ENCODE data around the gene NLRP7. TPM values are rescaled to one million over a fixed set of nuclear protein-coding genes. Genes with fewer than 3 reads are reported as not detected.
"Not testable (repeated sequence)": the region's sequence is repeated elsewhere in the genome, so short reads cannot be mapped to it uniquely, and the experiment has no call there.

NLRP7 gene
- total RNA-seq, 1 donor from 2014 or later, result 0.69 TPM

DNA sequence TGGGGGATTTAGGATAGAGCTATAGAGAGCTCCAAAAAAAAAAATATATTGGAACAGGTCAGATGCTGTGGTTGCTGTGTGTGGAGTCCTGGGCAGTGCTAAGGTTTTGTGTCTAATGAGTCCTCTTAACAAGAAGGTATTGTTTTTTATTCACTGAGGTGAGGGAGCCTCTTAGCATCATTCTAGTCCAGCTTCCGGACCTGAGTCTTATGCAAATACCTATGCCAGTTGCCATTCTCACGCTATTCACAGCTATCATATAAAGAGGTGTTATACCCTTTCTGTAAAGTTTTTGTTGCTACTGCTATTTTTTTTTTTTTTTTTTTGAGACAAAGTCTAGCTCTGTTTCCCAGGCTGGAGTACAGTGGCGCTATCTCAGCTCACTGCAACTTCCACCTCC is 20.3 kb upstream of the NLRP7 start:
- no peak overlapping the region for H3K27ac Mint-ChIP-seq (ENCODE audit: unreplicated experiment)
- no peaks in the 10 kb centered on the region for H3K4me1 Mint-ChIP-seq (ENCODE audit: unreplicated experiment)
- TF ChIP-seq, protein P1, sequence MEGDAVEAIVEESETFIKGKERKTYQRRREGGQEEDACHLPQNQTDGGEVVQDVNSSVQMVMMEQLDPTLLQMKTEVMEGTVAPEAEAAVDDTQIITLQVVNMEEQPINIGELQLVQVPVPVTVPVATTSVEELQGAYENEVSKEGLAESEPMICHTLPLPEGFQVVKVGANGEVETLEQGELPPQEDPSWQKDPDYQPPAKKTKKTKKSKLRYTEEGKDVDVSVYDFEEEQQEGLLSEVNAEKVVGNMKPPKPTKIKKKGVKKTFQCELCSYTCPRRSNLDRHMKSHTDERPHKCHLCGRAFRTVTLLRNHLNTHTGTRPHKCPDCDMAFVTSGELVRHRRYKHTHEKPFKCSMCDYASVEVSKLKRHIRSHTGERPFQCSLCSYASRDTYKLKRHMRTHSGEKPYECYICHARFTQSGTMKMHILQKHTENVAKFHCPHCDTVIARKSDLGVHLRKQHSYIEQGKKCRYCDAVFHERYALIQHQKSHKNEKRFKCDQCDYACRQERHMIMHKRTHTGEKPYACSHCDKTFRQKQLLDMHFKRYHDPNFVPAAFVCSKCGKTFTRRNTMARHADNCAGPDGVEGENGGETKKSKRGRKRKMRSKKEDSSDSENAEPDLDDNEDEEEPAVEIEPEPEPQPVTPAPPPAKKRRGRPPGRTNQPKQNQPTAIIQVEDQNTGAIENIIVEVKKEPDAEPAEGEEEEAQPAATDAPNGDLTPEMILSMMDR (IDR thresholded peaks at IDR 0.05; ENCODE audit: unreplicated experiment), result no peak
- no peaks in the 10 kb centered on the region for H3K27me3 Mint-ChIP-seq (ENCODE audit: unreplicated experiment)
- no peak for DNase-seq (ENCODE audit: low spot score)
- no peaks in the 10 kb centered on the region for H3K36me3 Mint-ChIP-seq (ENCODE audit: low read depth, unreplicated experiment)
- no peaks in the 10 kb centered on the region for H3K9me3 Mint-ChIP-seq (ENCODE audit: unreplicated experiment)
- no peak overlapping the region for H3K4me3 Mint-ChIP-seq (ENCODE audit: unreplicated experiment)

DNA sequence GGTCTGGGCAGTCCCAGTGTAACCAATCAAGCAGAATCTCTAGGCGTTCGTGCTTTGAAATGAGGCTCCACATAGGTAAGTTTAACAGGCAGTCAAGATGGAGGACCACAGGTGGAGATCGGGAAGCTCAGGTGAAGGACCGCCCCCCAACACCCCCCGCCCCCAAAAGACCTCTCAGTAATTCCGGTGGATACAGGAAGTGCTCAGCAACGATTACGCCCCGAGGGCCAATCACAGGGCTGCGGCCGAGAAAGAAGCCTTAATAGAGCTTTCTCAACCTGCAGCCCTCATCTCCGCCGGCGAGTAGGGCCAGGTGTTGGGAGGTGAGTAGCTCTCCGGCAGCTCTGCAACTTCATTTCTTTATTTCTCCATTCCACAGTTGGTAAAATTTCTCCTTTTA is 17.7 kb upstream of the NLRP7 start:
- H3K36me3 Mint-ChIP-seq (ENCODE audit: low read depth, unreplicated experiment); H3K9me3 Mint-ChIP-seq (ENCODE audit: unreplicated experiment); DNase-seq (ENCODE audit: low spot score); H3K4me3 Mint-ChIP-seq (ENCODE audit: unreplicated experiment); H3K27me3 Mint-ChIP-seq (ENCODE audit: unreplicated experiment); H3K27ac Mint-ChIP-seq (ENCODE audit: unreplicated experiment); H3K4me1 Mint-ChIP-seq (ENCODE audit: unreplicated experiment): not testable (repeated sequence)

DNA sequence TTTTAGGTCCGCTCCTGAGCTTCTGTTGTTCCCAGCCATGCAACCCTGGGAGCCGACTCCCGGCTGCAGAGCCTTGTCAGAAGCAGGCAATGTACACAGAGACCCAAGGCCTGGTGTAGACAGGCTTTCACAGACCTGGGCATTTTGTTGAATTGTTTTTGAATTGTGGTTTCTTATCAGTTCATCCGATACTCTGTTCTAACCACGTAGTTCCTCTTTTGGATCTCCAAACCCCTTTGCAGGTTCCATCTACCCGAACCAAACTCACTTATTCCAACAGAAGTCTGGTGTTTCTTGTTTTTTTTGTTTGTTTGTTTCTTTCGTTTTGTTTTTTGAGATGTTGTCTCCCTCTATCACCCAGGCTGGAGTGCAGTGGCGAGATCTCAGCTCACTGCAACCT is 12.5 kb upstream of the NLRP7 start:
- no peak for DNase-seq (ENCODE audit: low spot score)
- no peaks in the 10 kb centered on the region for H3K9me3 Mint-ChIP-seq (ENCODE audit: unreplicated experiment)
- peaks cover 5% of the 10 kb centered on the region for H3K4me1 Mint-ChIP-seq (ENCODE audit: unreplicated experiment)
- TF ChIP-seq, protein P1 (IDR thresholded peaks at IDR 0.05; ENCODE audit: unreplicated experiment), result no peak
- no peak overlapping the region for H3K27ac Mint-ChIP-seq (ENCODE audit: unreplicated experiment)
- H3K36me3 Mint-ChIP-seq (ENCODE audit: low read depth, unreplicated experiment), result no peaks in the 10 kb centered on the region
- H3K4me3 Mint-ChIP-seq (ENCODE audit: unreplicated experiment), result no peak overlapping the region
- peaks cover 5% of the 10 kb centered on the region for H3K27me3 Mint-ChIP-seq (ENCODE audit: unreplicated experiment)

DNA sequence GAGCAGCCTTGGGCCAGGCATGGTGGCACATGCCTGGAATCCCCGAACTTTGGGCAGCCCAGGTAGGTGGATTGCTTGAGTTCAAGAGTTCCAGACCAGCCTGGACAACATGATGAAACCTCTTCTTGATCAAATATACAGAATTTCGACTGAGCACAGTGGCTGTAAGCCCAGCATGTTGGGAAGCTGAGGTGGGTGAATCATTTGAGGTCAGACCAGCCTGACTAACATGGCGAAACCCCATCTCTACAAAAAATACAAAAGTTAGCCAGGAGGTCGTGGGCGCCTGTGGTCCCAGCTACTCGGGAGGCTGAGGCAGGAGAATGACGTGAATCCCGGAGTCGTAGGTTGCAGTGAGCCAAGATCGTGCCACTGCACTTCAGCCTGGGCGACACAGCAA is 8.0 kb upstream of the NLRP7 start:
- Mint-ChIP-seq H3K4me3 (ENCODE audit: unreplicated experiment) (no peak overlapping the region), H3K9me3 (ENCODE audit: unreplicated experiment) (no peaks in the 10 kb centered on the region), H3K27me3 (ENCODE audit: unreplicated experiment) (peaks cover 5% of the 10 kb centered on the region), H3K36me3 (ENCODE audit: low read depth, unreplicated experiment) (no peaks in the 10 kb centered on the region), H3K4me1 (ENCODE audit: unreplicated experiment) (peaks cover 11% of the 10 kb centered on the region), H3K27ac (ENCODE audit: unreplicated experiment) (no peak overlapping the region)
- DNase-seq (ENCODE audit: low spot score), result no peak
- TF ChIP-seq, protein P1 (IDR thresholded peaks at IDR 0.05; ENCODE audit: unreplicated experiment), result no peak

DNA sequence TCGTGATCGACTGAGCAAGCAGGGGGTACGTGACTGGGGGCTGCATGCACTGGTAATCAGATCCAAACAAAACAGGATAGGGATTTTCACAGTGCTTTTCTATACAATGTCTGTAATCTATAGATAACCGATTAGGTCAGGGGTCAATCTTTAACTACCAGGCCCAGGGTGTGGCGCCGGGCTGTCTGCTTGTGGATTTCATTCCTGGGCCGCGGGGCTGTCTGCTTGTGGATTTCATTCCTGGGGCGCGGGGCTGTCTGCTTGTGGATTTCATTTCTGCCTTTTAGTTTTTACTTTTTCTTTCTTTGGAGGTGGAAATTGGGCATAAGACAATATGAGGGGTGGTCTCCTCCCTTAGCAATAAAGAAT is 6.0 kb upstream of the NLRP7 start:
- H3K4me3 Mint-ChIP-seq (ENCODE audit: unreplicated experiment); DNase-seq (ENCODE audit: low spot score); H3K27me3 Mint-ChIP-seq (ENCODE audit: unreplicated experiment); H3K9me3 Mint-ChIP-seq (ENCODE audit: unreplicated experiment); H3K36me3 Mint-ChIP-seq (ENCODE audit: low read depth, unreplicated experiment): not testable (repeated sequence)
- H3K4me1 Mint-ChIP-seq (ENCODE audit: unreplicated experiment), result peaks cover 11% of the 10 kb centered on the region
- H3K27ac Mint-ChIP-seq (ENCODE audit: unreplicated experiment), result peak overlapping the region; percentile 36

DNA sequence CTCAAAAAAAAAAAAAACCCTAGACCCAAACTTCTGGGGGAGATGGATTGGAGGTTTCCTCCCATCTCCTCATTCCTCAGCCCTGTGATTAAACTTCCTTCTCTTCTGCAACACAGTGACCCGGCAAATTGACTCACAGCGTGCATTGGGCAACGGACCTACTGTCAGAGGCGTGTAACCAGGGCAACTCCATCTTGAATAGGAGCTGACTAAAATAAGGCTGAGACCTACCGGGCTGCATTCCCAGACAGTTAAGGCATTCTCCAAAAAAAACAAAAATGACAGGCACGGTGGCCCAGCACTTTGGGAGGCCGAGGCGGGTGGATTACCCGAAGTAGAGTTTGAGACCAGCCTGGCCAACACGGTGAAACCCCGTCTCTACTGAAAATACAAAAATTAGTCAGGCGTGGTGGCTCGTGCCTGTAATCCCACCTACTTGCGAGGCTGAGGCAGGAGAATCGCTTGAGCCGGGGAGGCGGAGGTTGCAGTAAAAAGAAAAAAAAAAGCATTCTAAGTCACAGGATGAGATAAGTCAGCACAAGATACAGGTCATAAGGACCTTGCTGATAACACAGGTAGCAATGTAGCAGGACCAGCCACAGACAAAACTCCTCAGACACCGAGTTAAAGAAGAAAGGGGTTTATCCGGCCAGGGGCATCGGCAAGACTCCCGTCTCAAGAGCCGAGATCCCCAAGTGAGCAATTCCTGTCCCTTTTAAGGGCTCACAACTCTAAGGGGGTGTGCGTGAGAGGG is 5.4 kb upstream of the NLRP7 start:
- no peak overlapping the region for H3K4me3 Mint-ChIP-seq (ENCODE audit: unreplicated experiment)

DNA sequence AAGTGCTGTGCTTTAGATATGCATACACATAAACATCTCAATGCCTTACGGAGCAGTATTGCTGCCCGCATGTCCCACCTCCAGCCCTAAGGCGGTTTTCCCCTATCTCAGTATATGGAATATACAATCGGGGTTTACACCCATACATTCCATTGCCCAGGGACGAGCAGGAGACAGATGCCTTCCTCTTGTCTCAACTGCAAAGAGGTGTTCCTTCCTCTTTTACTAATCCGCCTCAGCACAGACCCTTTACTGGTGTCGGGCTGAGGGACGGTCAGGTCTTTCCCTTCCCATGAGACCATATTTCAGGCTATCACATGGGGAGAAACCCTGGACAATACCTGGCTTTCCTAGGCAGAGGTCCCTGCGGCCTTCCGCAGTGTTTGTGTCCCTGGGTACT is 3.2 kb upstream of the NLRP7 start:
- not testable (repeated sequence) for H3K27ac Mint-ChIP-seq (ENCODE audit: unreplicated experiment); H3K36me3 Mint-ChIP-seq (ENCODE audit: low read depth, unreplicated experiment); DNase-seq (ENCODE audit: low spot score); H3K9me3 Mint-ChIP-seq (ENCODE audit: unreplicated experiment); H3K27me3 Mint-ChIP-seq (ENCODE audit: unreplicated experiment); H3K4me3 Mint-ChIP-seq (ENCODE audit: unreplicated experiment); H3K4me1 Mint-ChIP-seq (ENCODE audit: unreplicated experiment)

More for the DNA sequence above, 5.4 kb upstream of the NLRP7 start:
- no peaks in the 10 kb centered on the region for H3K9me3 Mint-ChIP-seq (ENCODE audit: unreplicated experiment)
- TF ChIP-seq, protein P1 (IDR thresholded peaks at IDR 0.05; ENCODE audit: unreplicated experiment), result no peak
- peaks cover 1% of the 10 kb centered on the region for H3K27me3 Mint-ChIP-seq (ENCODE audit: unreplicated experiment)
- DNase-seq (ENCODE audit: low spot score), result no peak
- H3K27ac Mint-ChIP-seq (ENCODE audit: unreplicated experiment), result peak overlapping the region; percentile 36
- no peaks in the 10 kb centered on the region for H3K36me3 Mint-ChIP-seq (ENCODE audit: low read depth, unreplicated experiment)
- peaks cover 11% of the 10 kb centered on the region for H3K4me1 Mint-ChIP-seq (ENCODE audit: unreplicated experiment)

Data from endothelial cell (in vitro differentiated cells).